ENCODE results near the gene IQCN. TPM values are rescaled to one million over a fixed set of nuclear protein-coding genes. Genes with fewer than 3 reads are reported as not detected.

IQCN gene
- total and polyA plus RNA-seq, 10 of the 15 experiments (the other 5 are each of a cell fraction or from before 2014, with no cell fraction given) = 0.01 to 0.54 (median 0.23) TPM; not detected in 3

- no peaks in the 10 kb centered on the region for H3K36me3 ChIP-seq (ENCODE audit: control insufficient read depth in 2 of 2, insufficient read depth in 2 of 2, low read length in 1 of 2)
- no peak for FAIRE-seq
- ChIA-PET POLR2A (interaction anchor here (0.6 to 1.0 kb wide), 2 partner anchors 52 to 311 kb away, joined by 3 read pairs; no protein-coding TSS in a partner anchor), SMC1A (ENCODE audit: uncharacterized antibody, unreplicated experiment) (interaction anchor here (1.8 to 2.6 kb wide), 2 partner anchors 10 to 60 kb away, joined by 5 to 9 read pairs; no protein-coding TSS in a partner anchor), CTCF (interaction anchor here (0.8 to 14.1 kb wide), 8 partner anchors 10 to 156 kb away, joined by 3 to 516 read pairs (median 6); partner anchors contain the start of gene LSM4), RAD21 (ENCODE audit: unreplicated experiment) (interaction anchor here (0.8 to 2.2 kb wide), 4 partner anchors 17 to 83 kb away, joined by 3 to 16 read pairs (median 3); no protein-coding TSS in a partner anchor)
- no peak for DNase-seq (ENCODE audit: low read depth, low spot score)
- no TSS peak for BruUV-seq (replicated peaks)
- no peak for TF ChIP-seq ZBTB40 (IDR thresholded peaks at IDR 0.05; ENCODE audit: borderline replicate concordance)
- no peak for TF ChIP-seq FOS (IDR thresholded peaks at IDR 0.05; ENCODE audit: borderline replicate concordance, extremely low read depth, insufficient read length)
- no peak for TF ChIP-seq TCF3 (IDR thresholded peaks at IDR 0.05; ENCODE audit: borderline replicate concordance, insufficient read depth, low read depth, low read length)
- no peak for TF ChIP-seq SMARCA5 (IDR thresholded peaks at IDR 0.05)
- TF ChIP-seq E4F1 (IDR thresholded peaks at IDR 0.05; ENCODE audit: borderline replicate concordance, partially characterized antibody) = no peak
- no peak for TF ChIP-seq CBFB (IDR thresholded peaks at IDR 0.05; ENCODE audit: low read depth)
- no peak for TF ChIP-seq NRF1 (conservative IDR thresholded peaks at IDR 0.05; ENCODE audit: low read depth, low read length)
- no peak for TF ChIP-seq NFXL1 (IDR thresholded peaks at IDR 0.05; ENCODE audit: borderline replicate concordance)
- no peak for TF ChIP-seq MAX (IDR thresholded peaks at IDR 0.05; ENCODE audit: low read depth, low read length)
- no peaks in the 10 kb centered on the region for H3K79me2 ChIP-seq (ENCODE audit: control insufficient read depth, insufficient read depth, low read length)
- no peaks in the 10 kb centered on the region for H3K4me1 ChIP-seq (ENCODE audit: control insufficient read depth, insufficient read depth, low read length)
- no peak overlapping the region for H3K9ac ChIP-seq (ENCODE audit: control insufficient read depth, insufficient read depth, low read length)
- ATAC-seq = no peak
- no peak overlapping the region for H3K4me3 ChIP-seq
- in situ Hi-C loops (cut with MboI) (no loop called here), intact Hi-C loops (cut with micrococcal nuclease; ENCODE audit: unreplicated experiment) (no loop called here)
- H2AFZ ChIP-seq (ENCODE audit: control insufficient read depth, low read depth, low read length) = no peak overlapping the region
- 13% methylated on average over 2 of the region's 2 CpGs for WGBS (ENCODE audit: insufficient coverage, insufficient replicate concordance, low lambda C conversion rate, missing lambda C conversion rate)
- no peak overlapping the region for H3K27ac ChIP-seq (ENCODE audit: control insufficient read depth, insufficient read depth)
- no peaks in the 10 kb centered on the region for H4K20me1 ChIP-seq (ENCODE audit: control insufficient read depth, insufficient read depth)
- H3K9me3 ChIP-seq (replicated peaks; ENCODE audit: control insufficient read depth, insufficient read depth, low read length) = no peaks in the 10 kb centered on the region
- H3K4me2 ChIP-seq (ENCODE audit: control insufficient read depth, insufficient read depth) = no peak overlapping the region
- H3K27me3 ChIP-seq (replicated peaks in 1 of 2; ENCODE audit: control insufficient read depth in 2 of 2, insufficient read depth in 2 of 2, low read length in 1 of 2) = no peaks in the 10 kb centered on the region
These were observed 5.1 kb downstream of the IQCN start for GRCh38 chr19:18269070-18269723.
